CD4-positive, alpha-beta T cell (primary cell): ENCODE results near the gene CEPT1. TPM values are rescaled to one million over a fixed set of nuclear protein-coding genes. Genes with fewer than 3 reads are reported as not detected.
A peak's percentile ranks its signal among the peaks of the same experiment; 100 is the strongest.

Experiments used
- ATAC-seq: fragments of 200-7000 bp; cut with Tn5 transposase; one replicate; pipeline ENCODE4 v1.10.0; 2022; ENCODE audit warnings: mild to moderate bottlenecking; ENCODE audit not compliant: poor library complexity
- CTCF ChIA-PET: fragments of 350-600 bp; sonication (Branson Sonifier 250); formaldehyde crosslinking; loops from one replicate; lab custom pipeline; 2021; ENCODE audit warnings: antibody characterized with exemption, inconsistent platforms; lab: Charles Lee
- POLR2A ChIA-PET: fragments of 350-600 bp; sonication (Branson Sonifier 250); formaldehyde crosslinking; loops from one replicate; lab custom pipeline; 2021; ENCODE audit warnings: antibody characterized with exemption, inconsistent platforms; lab: Charles Lee
- DNase-seq, 14 experiments: peaks; one replicate each; pipeline ENCODE4 v3.0.0-alpha.2; 2013 to 2020; ENCODE audit warnings: mixed read lengths in 2 of 14
- H3K27ac ChIP-seq, 2 donors: one replicate each; pipeline versions ENCODE4 v1.5.1 to v1.7.0; 2013; ENCODE audit warnings: low read length in 2 of 2, low read depth in 1 of 2, mild to moderate bottlenecking in 1 of 2
- H3K27me3 ChIP-seq, 2 experiments: 1 replicate in 1 of 2; 2 replicates in 1 of 2; pipeline versions ENCODE4 v1.6.1 to v1.7.0; 2013; ENCODE audit warnings: low read length in 2 of 2, control low read depth in 1 of 2, mild to moderate bottlenecking in 1 of 2, moderate library complexity in 1 of 2; ENCODE audit not compliant: insufficient read depth in 2 of 2, control insufficient read depth in 1 of 2
- H3K36me3 ChIP-seq: one replicate; pipeline ENCODE4 v1.6.1; 2013; ENCODE audit warnings: low read length, control low read depth; ENCODE audit not compliant: insufficient read depth
- H3K4me1 ChIP-seq: one replicate; pipeline ENCODE4 v1.6.1; 2013; ENCODE audit warnings: low read length, control low read depth; ENCODE audit not compliant: insufficient read depth
- H3K4me3 ChIP-seq: one replicate; pipeline ENCODE4 v1.5.1; 2013; ENCODE audit warnings: mild to moderate bottlenecking, low read length, moderate library complexity
- H3K9me3 ChIP-seq, 2 experiments: 1 replicate in 1 of 2; 2 replicates in 1 of 2; pipeline versions ENCODE4 v1.6.1 to v1.7.0; 2013; ENCODE audit warnings: low read length in 2 of 2, mild to moderate bottlenecking in 2 of 2, control low read depth in 1 of 2, moderate library complexity in 1 of 2; ENCODE audit not compliant: control insufficient read depth in 1 of 2, insufficient read depth in 1 of 2
- H3K27ac Mint-ChIP-seq: one replicate; pipeline ENCODE4 v1.8.0; 2020; ENCODE audit warnings: mixed read lengths
- H3K27me3 Mint-ChIP-seq: one replicate; pipeline ENCODE4 v1.8.0; 2021; ENCODE audit warnings: mixed read lengths
- H3K36me3 Mint-ChIP-seq: one replicate; pipeline ENCODE4 v1.8.0; 2021; ENCODE audit warnings: low read depth, mixed read lengths
- H3K4me1 Mint-ChIP-seq: one replicate; pipeline ENCODE4 v1.8.0; 2021; ENCODE audit warnings: low read depth, mixed read lengths
- H3K4me3 Mint-ChIP-seq: one replicate; pipeline ENCODE4 v1.8.0; 2020; ENCODE audit warnings: mild to moderate bottlenecking, mixed read lengths
- H3K9me3 Mint-ChIP-seq: one replicate; pipeline ENCODE4 v1.8.0; 2020; ENCODE audit warnings: mixed read lengths
- CTCF ChIP-seq: fragments of 200-600 bp; IDR thresholded peaks from one replicate; pipeline ENCODE4 v1.8.0; 2022; ENCODE audit warnings: antibody characterized with exemption, mild to moderate bottlenecking
- intact Hi-C, 2 experiments: fragments of 100-400 bp; cut with DNase I in 1 of 2; cut with micrococcal nuclease in 1 of 2; formaldehyde crosslinking; loops; one replicate each; pipeline versions ENCODE4 v1.15.1 to v1.9.0; 2023 to 2025; cut with DNase I, micrococcal nuclease
- total RNA-seq, 174 experiments: library from RNA in 2 of 174; stranded (reverse) in 2 of 174; gene quantifications; one replicate each; pipeline ENCODE4 v1.2.3 and lab custom pipeline; 2021 to 2026

Gene CEPT1
- total RNA-seq, 2 experiments from 2014 or later: 25.0 to 27.2 TPM

DNA sequence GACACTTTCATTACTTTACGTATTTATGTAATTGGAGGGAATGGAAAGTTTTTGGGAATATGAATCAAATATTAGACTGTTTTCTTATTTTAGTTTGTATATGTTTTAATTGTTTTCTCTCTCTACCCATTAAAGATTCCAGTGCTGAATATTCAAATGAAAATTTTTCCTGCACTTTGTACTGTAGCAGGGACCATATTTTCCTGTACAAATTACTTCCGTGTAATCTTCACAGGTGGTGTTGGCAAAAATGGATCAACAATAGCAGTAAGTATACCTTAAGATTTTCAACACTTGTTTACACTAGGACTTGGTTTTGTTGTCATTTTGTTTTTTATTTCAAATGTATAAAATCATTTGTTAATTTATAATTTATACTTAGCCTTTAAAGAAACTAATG, 42.0 kb downstream of the CEPT1 start:
- Mint-ChIP-seq H3K4me1 (peaks cover 90% of the 10 kb centered on the region), H3K9me3 (no peaks in the 10 kb centered on the region), H3K36me3 (peaks cover 82% of the 10 kb centered on the region), H3K4me3 (no peak overlapping the region), H3K27me3 (no peaks in the 10 kb centered on the region), H3K27ac (peak overlapping the region; percentile 86)
- H3K27ac ChIP-seq: no peak overlapping the region
- POLR2A ChIA-PET: interaction anchor here (1.0 to 8.7 kb wide), 7 partner anchors 9 to 224 kb away, joined by 3 to 125 read pairs (median 5); partner anchors contain the start of gene DENND2D
- H3K36me3 ChIP-seq: peaks cover 54% of the 10 kb centered on the region
- intact Hi-C loops: no loop called here
- ATAC-seq: no peak
- CTCF ChIA-PET: interaction anchor here (1.2 to 1.6 kb wide), 3 partner anchors 11 to 50 kb away, joined by 3 to 4 read pairs (median 4); no protein-coding TSS in a partner anchor
- H3K4me3 ChIP-seq: no peak overlapping the region
- H3K9me3 ChIP-seq: no peaks in the 10 kb centered on the region
- TF ChIP-seq CTCF: no peak
- peaks cover 5% of the 10 kb centered on the region for H3K4me1 ChIP-seq
- H3K27me3 ChIP-seq: no peaks in the 10 kb centered on the region
- DNase-seq: no peak

DNA sequence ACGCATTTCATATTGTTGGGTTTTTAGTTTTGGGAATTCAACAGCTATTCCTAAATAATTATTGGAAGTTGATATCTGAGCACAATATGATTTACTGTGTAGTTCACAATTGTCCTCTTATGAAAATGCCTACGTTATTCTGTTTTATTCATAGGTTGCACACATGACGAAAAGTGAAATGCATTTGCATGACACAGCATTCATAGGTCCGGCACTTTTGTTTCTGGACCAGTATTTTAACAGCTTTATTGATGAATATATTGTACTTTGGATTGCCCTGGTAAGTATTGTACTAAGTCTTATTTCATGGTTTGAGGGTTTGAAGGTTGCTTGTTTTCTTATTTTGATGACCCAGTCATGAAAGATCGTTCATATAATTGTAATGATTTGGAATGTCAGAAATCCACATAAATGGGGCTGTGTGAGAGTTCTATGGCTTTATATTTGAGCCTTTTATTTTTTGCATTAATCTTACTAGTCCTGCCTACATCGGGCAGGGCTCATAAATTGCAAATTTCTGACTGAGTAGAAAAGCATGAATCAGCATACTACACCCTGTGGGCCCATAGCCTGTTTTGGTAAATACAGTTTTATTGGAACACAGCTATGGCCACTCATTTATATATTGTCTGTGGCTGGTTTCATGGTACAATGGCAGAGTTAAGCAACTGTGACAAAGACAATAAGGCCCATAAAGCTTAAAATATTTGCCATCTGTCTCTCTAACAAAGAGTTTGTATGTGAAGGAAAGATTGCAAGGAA, 43.5 kb downstream of the CEPT1 start:
- no peaks in the 10 kb centered on the region for H3K27me3 Mint-ChIP-seq
- intact Hi-C loops: no loop called here
- TF ChIP-seq CTCF: no peak
- peaks cover 86% of the 10 kb centered on the region for H3K36me3 Mint-ChIP-seq
- POLR2A ChIA-PET: interaction anchor here (0.8 to 8.7 kb wide), 12 partner anchors 8 to 222 kb away, joined by 3 to 125 read pairs (median 5); partner anchors contain the start of gene DENND2D
- no peak overlapping the region for H3K27ac ChIP-seq
- peaks cover 61% of the 10 kb centered on the region for H3K36me3 ChIP-seq
- H3K9me3 ChIP-seq: no peaks in the 10 kb centered on the region
- H3K27me3 ChIP-seq: no peaks in the 10 kb centered on the region
- peaks cover 19% of the 10 kb centered on the region for H3K4me1 ChIP-seq
- CTCF ChIA-PET: interaction anchor here (0.6 to 1.6 kb wide), 2 partner anchors 12 to 23 kb away, joined by 3 to 4 read pairs; no protein-coding TSS in a partner anchor
- no peaks in the 10 kb centered on the region for H3K9me3 Mint-ChIP-seq
- H3K4me3 ChIP-seq: no peak overlapping the region
- peak overlapping the region; percentile 86 for H3K27ac Mint-ChIP-seq
- H3K4me3 Mint-ChIP-seq: no peak overlapping the region
- DNase-seq: no peak
- ATAC-seq: no peak
- peaks cover 94% of the 10 kb centered on the region for H3K4me1 Mint-ChIP-seq

DNA sequence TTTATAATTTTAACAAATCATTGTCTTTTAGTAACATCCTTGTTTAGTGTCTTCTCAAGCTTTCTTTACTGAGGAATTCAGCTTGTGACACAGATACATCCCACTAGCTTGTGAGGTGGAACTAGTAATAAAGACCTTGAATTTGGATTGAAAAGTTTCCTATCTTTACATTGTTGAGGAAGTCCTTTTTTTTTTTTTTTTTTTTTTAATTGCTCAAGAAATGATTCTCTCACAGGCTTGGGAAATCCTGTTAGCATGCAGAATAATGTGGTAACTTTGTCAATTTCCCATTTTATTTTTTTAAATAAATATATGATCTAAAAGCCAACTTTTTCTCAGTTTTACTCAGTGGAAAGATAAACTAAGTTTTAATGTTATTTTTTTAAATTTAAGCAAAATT, 44.6 kb downstream of the CEPT1 start:
- ChIA-PET POLR2A (interaction anchor here (1.3 to 8.7 kb wide), 6 partner anchors 9 to 149 kb away, joined by 3 to 125 read pairs (median 6); partner anchors contain the start of gene DENND2D), CTCF (no interaction called here)
- TF ChIP-seq CTCF: no peak
- Histone ChIP-seq H3K9me3 (no peaks in the 10 kb centered on the region), H3K4me1 (peaks cover 31% of the 10 kb centered on the region), H3K36me3 (peaks cover 69% of the 10 kb centered on the region), H3K4me3 (no peak overlapping the region), H3K27ac (no peak overlapping the region), H3K27me3 (no peaks in the 10 kb centered on the region)
- ATAC-seq (no peak), DNase-seq (no peak)
- intact Hi-C loops: loop anchor here (5.0 kb wide), 1 partner anchor 38 kb away; no protein-coding TSS in a partner anchor
- Mint-ChIP-seq H3K9me3 (no peaks in the 10 kb centered on the region), H3K27ac (peak overlapping the region; percentile 90), H3K4me1 (peaks cover 94% of the 10 kb centered on the region), H3K36me3 (peaks cover 89% of the 10 kb centered on the region), H3K27me3 (no peaks in the 10 kb centered on the region), H3K4me3 (no peak overlapping the region)
